Measurements from ENCODE around the gene DENND5B. TPM values are rescaled to one million over a fixed set of nuclear protein-coding genes. Genes with fewer than 3 reads are reported as not detected.

DENND5B gene
- total RNA-seq, result 42.9 TPM
- long read RNA-seq, partial matches to known transcripts, result 9 of 27 reads
- long read RNA-seq, other reads (novel, unspliced or antisense), result 18 of 27 reads

DNA sequence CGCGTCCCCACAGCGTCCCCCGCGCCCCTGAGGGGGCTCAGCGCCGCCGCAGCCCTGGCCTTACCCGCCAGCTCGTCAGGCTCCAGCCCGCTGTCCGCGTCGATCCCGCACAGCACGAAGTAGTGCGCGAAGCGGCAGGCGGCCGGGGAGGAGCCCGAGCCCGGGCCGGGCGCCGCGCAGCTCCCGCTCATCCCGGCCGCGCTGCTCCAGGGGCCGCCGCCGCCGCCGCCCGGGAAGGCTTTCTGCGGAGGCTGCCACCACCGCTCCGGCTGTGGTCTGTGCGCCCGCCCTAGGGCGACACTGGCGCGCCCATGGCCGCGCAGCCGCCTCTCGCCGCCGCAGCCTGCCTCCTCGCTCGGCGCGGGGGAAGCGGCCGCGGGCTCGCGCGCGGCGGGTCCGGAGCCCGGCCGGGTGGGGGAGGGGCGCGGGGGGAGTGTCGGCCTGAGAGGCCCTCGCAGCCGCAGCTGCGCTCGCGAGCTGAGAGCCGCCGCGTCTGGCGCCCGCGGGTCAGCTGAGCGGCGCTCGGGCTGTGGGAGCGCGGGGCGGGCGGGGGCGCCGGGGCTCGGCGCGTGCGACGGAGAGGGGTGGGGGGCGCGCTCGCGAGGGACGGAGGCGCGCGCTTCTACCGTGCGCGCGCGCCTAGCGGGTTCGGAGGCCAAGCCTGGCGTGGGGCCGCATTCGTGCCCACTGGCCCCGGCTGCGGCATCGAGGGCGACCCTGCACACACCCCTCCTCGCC, at the start of gene DENND5B:
Gene DENND5B, minus strand, starts transcription at position 495 of the 738 bp plus-strand sequence. Its CDS starts 304 bp downstream, at position 191.
- Histone ChIP-seq H3K4me1 (peaks cover 56% of the 10 kb centered on the region), H3K27ac (replicated peaks) (peak within 1 kb of the TSS; percentile 98)

DNA sequence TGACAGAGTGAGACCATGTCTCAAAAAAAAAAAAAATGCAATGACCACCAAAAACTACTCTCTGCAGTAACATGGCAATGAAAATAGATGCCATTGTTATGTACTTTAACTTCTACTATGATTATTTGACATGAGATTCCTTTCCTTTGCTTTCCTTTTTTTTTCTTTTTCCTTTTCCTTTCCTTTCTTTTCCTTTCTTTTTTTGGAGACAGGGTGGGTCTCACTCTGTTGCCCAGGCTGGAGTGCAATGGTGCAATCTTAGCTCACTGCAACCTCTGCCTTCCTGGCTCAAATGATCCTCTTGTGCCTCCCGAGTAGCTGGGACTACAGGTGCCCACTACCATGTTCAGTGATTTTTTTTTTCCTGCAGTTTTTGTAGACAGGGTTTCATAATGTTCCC, 43.7 kb upstream of the DENND5B start:
- peaks cover 14% of the 10 kb centered on the region for H3K4me1 ChIP-seq
- no peaks in the 10 kb centered on the region for H3K36me3 ChIP-seq
- no peak for DNase-seq
- H3K4me3 ChIP-seq, result no peak overlapping the region
- TF ChIP-seq, protein P1, sequence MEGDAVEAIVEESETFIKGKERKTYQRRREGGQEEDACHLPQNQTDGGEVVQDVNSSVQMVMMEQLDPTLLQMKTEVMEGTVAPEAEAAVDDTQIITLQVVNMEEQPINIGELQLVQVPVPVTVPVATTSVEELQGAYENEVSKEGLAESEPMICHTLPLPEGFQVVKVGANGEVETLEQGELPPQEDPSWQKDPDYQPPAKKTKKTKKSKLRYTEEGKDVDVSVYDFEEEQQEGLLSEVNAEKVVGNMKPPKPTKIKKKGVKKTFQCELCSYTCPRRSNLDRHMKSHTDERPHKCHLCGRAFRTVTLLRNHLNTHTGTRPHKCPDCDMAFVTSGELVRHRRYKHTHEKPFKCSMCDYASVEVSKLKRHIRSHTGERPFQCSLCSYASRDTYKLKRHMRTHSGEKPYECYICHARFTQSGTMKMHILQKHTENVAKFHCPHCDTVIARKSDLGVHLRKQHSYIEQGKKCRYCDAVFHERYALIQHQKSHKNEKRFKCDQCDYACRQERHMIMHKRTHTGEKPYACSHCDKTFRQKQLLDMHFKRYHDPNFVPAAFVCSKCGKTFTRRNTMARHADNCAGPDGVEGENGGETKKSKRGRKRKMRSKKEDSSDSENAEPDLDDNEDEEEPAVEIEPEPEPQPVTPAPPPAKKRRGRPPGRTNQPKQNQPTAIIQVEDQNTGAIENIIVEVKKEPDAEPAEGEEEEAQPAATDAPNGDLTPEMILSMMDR (IDR thresholded peaks at IDR 0.05; ENCODE audit: borderline replicate concordance), result no peak
- intact Hi-C loops (cut with micrococcal nuclease), result no loop called here
- H3K27ac ChIP-seq (replicated peaks), result no peak overlapping the region
- H3K27me3 ChIP-seq (ENCODE audit: low read depth), result no peaks in the 10 kb centered on the region
- no peaks in the 10 kb centered on the region for H3K9me3 ChIP-seq (replicated peaks)

More for the DNA sequence above, at the start of gene DENND5B:
- intact Hi-C loops (cut with micrococcal nuclease), result no loop called here
- H3K4me3 ChIP-seq, result peak within 1 kb of the TSS; percentile 88
- H3K9me3 ChIP-seq (replicated peaks), result no peaks in the 10 kb centered on the region
- DNase-seq, result peak; percentile 86
- H3K27me3 ChIP-seq (ENCODE audit: low read depth), result no peaks in the 10 kb centered on the region
- TF ChIP-seq, protein P1 (IDR thresholded peaks at IDR 0.05; ENCODE audit: borderline replicate concordance), result no peak
- H3K36me3 ChIP-seq, result no peaks in the 10 kb centered on the region

DNA sequence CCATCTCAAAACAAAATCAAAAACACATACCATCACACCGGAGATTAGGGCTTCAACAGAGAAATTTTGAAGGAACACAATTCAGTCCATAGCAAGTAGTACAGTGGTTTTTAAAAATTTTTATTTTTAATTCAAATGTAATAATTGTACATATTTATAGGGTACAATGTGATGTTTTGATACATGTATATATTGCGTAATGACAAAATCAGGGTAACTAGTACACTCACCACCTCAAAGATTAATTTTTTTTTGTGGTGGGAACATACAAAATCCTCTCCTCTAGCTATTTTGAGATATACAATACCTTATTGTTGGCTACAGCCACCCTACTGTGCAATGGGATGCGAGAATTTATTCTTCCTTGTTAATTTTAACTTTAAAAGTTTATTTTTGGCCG, 42.5 kb upstream of the DENND5B start:
- H3K27ac ChIP-seq (replicated peaks), result no peak overlapping the region
- no peak for DNase-seq
- no peaks in the 10 kb centered on the region for H3K36me3 ChIP-seq
- intact Hi-C loops (cut with micrococcal nuclease), result no loop called here
- peaks cover 17% of the 10 kb centered on the region for H3K4me1 ChIP-seq
- H3K4me3 ChIP-seq, result no peak overlapping the region
- H3K9me3 ChIP-seq (replicated peaks), result no peaks in the 10 kb centered on the region
- TF ChIP-seq, protein P1 (IDR thresholded peaks at IDR 0.05; ENCODE audit: borderline replicate concordance), result no peak
- no peaks in the 10 kb centered on the region for H3K27me3 ChIP-seq (ENCODE audit: low read depth)

DNA sequence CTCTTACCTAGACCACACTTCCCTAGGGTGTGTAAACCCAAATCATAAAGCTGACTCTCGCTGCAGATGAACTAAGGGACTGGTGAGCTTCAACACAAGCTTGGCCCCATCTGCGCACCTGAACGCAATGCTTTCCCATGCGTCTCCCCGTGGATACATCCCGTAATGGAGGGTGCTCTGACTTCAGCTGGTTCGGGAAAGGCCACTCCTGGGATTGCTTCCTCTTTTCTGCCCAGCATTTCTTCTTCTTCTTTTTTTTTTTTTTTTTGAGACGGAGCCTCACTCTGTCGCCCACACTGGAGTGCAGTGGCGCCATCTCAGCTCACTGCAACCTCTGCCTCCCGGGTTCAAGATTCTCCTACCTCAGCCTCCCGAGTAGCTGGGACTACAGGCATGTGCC, 40.9 kb upstream of the DENND5B start:
- H3K4me1 ChIP-seq, result peaks cover 17% of the 10 kb centered on the region
- no peak for DNase-seq
- H3K36me3 ChIP-seq, result no peaks in the 10 kb centered on the region
- H3K27ac ChIP-seq (replicated peaks), result no peak overlapping the region
- no peaks in the 10 kb centered on the region for H3K9me3 ChIP-seq (replicated peaks)
- TF ChIP-seq, protein P1 (IDR thresholded peaks at IDR 0.05; ENCODE audit: borderline replicate concordance), result no peak
- no peaks in the 10 kb centered on the region for H3K27me3 ChIP-seq (ENCODE audit: low read depth)
- no peak overlapping the region for H3K4me3 ChIP-seq
- intact Hi-C loops (cut with micrococcal nuclease), result no loop called here

DNA sequence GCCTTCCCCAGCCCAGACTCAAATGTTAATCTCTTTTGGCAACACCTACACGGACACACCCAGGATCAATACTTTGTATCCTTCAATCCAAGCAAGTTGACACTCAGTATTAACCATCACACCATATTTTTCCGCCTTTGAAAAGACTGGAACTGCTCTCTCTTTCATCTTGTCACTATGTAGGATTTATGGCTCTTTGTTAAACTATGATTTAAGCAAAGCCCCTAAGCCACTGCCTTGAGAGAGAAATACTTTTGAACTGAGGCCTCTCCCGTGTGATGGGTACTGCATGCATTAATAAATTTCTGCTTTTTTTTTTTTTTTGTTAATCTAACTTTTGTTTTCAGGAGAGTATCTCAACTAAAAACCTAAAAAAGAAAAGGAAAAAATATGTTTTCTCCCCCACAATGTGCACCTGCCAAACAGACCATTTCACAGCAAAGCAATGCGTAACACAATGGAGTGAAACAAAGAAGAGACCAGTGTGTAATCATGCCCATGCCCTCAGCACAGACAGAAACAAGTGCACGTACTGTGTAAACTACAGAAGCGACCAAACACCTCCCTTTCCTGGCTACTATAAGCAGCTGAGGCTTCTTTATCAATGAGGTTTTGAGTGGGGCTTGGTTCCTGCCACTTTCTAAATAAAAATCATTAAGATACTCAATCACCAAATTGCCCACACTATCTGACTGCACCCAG, 40.2 kb upstream of the DENND5B start:
- TF ChIP-seq, protein P1 (IDR thresholded peaks at IDR 0.05; ENCODE audit: borderline replicate concordance), result no peak
- no peaks in the 10 kb centered on the region for H3K27me3 ChIP-seq (ENCODE audit: low read depth)
- no peaks in the 10 kb centered on the region for H3K36me3 ChIP-seq
- no peaks in the 10 kb centered on the region for H3K9me3 ChIP-seq (replicated peaks)
- H3K4me3 ChIP-seq, result no peak overlapping the region
- peaks cover 17% of the 10 kb centered on the region for H3K4me1 ChIP-seq
- DNase-seq, result no peak
- H3K27ac ChIP-seq (replicated peaks), result peak overlapping the region; percentile 71
- intact Hi-C loops (cut with micrococcal nuclease), result no loop called here
